KMS-11 (cell line): ENCODE measurements around the gene GRHPR.

Experiments used
- H2AFZ ChIP-seq: fragments of 200-600 bp; sonication (generic); 2 replicates; pipeline ENCODE4 v1.6.1; 2016; ENCODE audit warnings: antibody characterized with exemption, mixed run types, low read depth
- H3K27ac ChIP-seq: fragments of 200-600 bp; sonication (generic); 2 replicates; pipeline ENCODE4 v1.6.1; 2016; ENCODE audit warnings: mild to moderate bottlenecking, mixed run types
- H3K27me3 ChIP-seq: fragments of 200-600 bp; sonication (generic); 2 replicates; pipeline ENCODE4 v1.6.1; 2017; ENCODE audit warnings: mild to moderate bottlenecking, low read depth, mixed run types, moderate library complexity; ENCODE audit not compliant: insufficient read depth
- H3K36me3 ChIP-seq: fragments of 200-600 bp; sonication (generic); 2 replicates; pipeline ENCODE4 v1.6.1; 2017; ENCODE audit warnings: mild to moderate bottlenecking, mixed run types; ENCODE audit not compliant: insufficient read depth
- H3K4me1 ChIP-seq: fragments of 200-600 bp; sonication (generic); 2 replicates; pipeline ENCODE4 v1.6.1; 2016; ENCODE audit warnings: mild to moderate bottlenecking, low read depth, mixed run types; ENCODE audit not compliant: poor library complexity, severe bottlenecking
- H3K4me2 ChIP-seq: fragments of 200-600 bp; sonication (generic); 2 replicates; pipeline ENCODE4 v1.7.0; 2016; ENCODE audit warnings: mild to moderate bottlenecking, mixed run types
- H3K4me3 ChIP-seq: fragments of 200-600 bp; sonication (generic); IDR thresholded peaks from 2 replicates; pipeline ENCODE4 v1.6.1; 2017; ENCODE audit warnings: low read depth, low read length, mixed read lengths; ENCODE audit not compliant: insufficient read depth
- H3K79me2 ChIP-seq: fragments of 200-600 bp; sonication (generic); 2 replicates; pipeline ENCODE4 v1.6.1; 2016; ENCODE audit warnings: low read depth, mixed run types; ENCODE audit not compliant: insufficient read depth
- H3K9ac ChIP-seq: fragments of 200-600 bp; sonication (generic); 2 replicates; pipeline ENCODE4 v1.6.1; 2016; ENCODE audit warnings: mild to moderate bottlenecking, mixed run types
- H4K20me1 ChIP-seq: fragments of 200-600 bp; sonication (generic); 2 replicates; pipeline ENCODE4 v1.6.1; 2016; ENCODE audit warnings: mild to moderate bottlenecking, mixed run types; ENCODE audit not compliant: insufficient read depth
- TF ChIP-seq, protein P1 (sequence below): fragments of 200-600 bp; sonication (generic); conservative IDR thresholded peaks from 2 replicates; pipeline ENCODE4 v1.6.1; 2017; ENCODE audit warnings: low read depth, mild to moderate bottlenecking, antibody characterized with exemption, low read length, moderate library complexity, mixed read lengths

The GRHPR gene

DNA sequence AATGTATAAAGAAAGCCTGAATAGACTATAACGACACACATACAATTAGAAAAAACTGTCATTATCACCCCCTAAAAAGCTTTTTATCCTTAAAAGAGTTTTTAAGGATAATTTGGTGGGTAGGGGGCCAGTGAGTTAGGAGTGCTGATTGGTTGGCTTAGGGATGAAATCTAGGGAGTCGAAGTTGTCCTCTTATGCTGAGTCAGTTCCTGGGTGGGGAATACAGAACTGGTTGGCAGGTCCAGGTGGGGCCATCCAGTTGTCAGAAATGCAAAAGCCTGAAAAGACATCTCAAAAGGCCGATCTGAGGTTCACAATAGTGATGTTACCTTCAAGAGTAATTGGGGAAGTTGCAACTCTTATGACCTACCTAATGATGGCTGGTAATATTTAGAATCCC lies 29.1 kb downstream of the GRHPR start:
- H3K4me2 ChIP-seq = no peak overlapping the region
- H2AFZ ChIP-seq = no peak overlapping the region
- TF ChIP-seq, protein P1, sequence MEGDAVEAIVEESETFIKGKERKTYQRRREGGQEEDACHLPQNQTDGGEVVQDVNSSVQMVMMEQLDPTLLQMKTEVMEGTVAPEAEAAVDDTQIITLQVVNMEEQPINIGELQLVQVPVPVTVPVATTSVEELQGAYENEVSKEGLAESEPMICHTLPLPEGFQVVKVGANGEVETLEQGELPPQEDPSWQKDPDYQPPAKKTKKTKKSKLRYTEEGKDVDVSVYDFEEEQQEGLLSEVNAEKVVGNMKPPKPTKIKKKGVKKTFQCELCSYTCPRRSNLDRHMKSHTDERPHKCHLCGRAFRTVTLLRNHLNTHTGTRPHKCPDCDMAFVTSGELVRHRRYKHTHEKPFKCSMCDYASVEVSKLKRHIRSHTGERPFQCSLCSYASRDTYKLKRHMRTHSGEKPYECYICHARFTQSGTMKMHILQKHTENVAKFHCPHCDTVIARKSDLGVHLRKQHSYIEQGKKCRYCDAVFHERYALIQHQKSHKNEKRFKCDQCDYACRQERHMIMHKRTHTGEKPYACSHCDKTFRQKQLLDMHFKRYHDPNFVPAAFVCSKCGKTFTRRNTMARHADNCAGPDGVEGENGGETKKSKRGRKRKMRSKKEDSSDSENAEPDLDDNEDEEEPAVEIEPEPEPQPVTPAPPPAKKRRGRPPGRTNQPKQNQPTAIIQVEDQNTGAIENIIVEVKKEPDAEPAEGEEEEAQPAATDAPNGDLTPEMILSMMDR = no peak
- H3K79me2 ChIP-seq = peaks cover 12% of the 10 kb centered on the region; the same call in 1 of the 2 replicates
- no peak overlapping the region for H3K27ac ChIP-seq
- no peaks in the 10 kb centered on the region for H3K27me3 ChIP-seq
- H3K36me3 ChIP-seq = peaks cover 3% of the 10 kb centered on the region; the same call in 1 of the 2 replicates
- no peak overlapping the region for H3K9ac ChIP-seq
- no peaks in the 10 kb centered on the region for H3K4me1 ChIP-seq
- no peaks in the 10 kb centered on the region for H4K20me1 ChIP-seq
- no peak overlapping the region for H3K4me3 ChIP-seq

DNA sequence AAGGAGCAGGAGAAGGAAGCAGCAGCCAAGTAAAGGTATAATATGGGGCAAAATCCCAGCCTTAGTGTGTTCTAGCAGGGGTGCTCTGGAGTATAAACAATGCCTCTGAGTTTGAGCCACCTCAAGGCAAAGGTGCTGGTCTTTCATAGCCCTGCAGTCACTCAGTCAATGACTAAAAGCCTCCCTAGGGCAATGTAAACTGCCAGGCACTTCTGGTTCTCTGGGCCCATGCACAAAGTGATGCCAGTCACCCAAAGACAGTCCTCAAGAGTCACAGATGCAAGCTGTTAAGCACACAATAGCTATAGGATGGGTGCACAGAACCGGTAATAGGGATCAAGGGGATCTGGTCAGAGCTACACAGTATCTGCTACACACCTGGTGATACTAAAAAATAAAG lies 30.1 kb downstream of the GRHPR start:
- Histone ChIP-seq H3K27me3 (no peaks in the 10 kb centered on the region), H4K20me1 (no peaks in the 10 kb centered on the region), H3K79me2 (peaks cover 12% of the 10 kb centered on the region; the same call in 1 of the 2 replicates), H3K4me2 (no peak overlapping the region), H3K9ac (no peak overlapping the region), H2AFZ (no peak overlapping the region), H3K27ac (no peak overlapping the region), H3K36me3 (peaks cover 3% of the 10 kb centered on the region; the same call in 1 of the 2 replicates), H3K4me3 (no peak overlapping the region), H3K4me1 (no peaks in the 10 kb centered on the region)
- TF ChIP-seq, protein P1 = no peak

DNA sequence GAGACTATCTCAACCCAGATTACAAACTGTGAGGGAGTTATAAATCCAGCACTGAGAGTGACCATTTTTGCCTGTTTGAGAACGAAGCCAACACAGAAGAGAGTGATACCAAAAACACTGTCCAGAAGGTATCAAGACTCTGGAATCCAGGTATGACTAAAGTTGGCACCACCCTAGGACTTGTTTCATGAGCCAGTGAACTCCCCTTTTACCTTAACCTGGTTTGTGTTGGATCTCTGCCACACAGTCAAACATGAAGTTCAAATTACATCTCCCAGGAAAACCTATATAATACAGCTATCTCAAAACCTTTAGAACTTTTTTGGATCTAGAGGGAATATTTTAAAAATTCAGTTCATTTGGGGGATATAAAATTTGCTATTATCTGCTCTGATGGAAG lies 31.3 kb downstream of the GRHPR start:
- H3K9ac ChIP-seq = no peak overlapping the region
- H3K4me3 ChIP-seq = no peak overlapping the region

DNA sequence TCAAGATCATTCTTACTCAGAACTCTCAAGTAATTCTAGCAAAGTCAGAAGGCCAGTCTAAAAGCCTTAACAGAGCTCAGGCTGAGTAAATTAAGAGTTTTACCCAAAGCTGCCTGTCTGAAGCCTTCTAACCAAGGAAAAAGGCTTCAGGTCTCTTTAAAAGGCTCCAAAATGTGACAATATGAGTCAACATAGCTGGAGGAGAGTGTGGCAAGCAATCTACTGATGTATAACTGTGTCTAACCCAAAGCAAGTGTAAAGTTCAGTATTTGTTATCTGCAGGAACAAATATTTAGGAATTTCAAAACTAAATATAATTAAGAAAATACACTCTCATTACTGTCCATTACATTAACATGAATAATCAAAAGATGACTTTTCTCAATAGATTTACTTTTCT lies 31.7 kb downstream of the GRHPR start:
- TF ChIP-seq, protein P1 = no peak
- Histone ChIP-seq H2AFZ (no peak overlapping the region), H3K36me3 (peaks cover 3% of the 10 kb centered on the region; the same call in 1 of the 2 replicates), H3K4me2 (no peak overlapping the region), H3K4me1 (no peaks in the 10 kb centered on the region), H3K79me2 (peaks cover 12% of the 10 kb centered on the region; the same call in 1 of the 2 replicates), H3K4me3 (no peak overlapping the region), H3K9ac (no peak overlapping the region), H4K20me1 (no peaks in the 10 kb centered on the region), H3K27ac (no peak overlapping the region), H3K27me3 (no peaks in the 10 kb centered on the region)

More for the DNA sequence above, 31.3 kb downstream of the GRHPR start:
- no peaks in the 10 kb centered on the region for H3K27me3 ChIP-seq
- H3K79me2 ChIP-seq = peaks cover 12% of the 10 kb centered on the region; the same call in 1 of the 2 replicates
- H2AFZ ChIP-seq = no peak overlapping the region
- no peaks in the 10 kb centered on the region for H4K20me1 ChIP-seq
- no peak overlapping the region for H3K27ac ChIP-seq
- H3K4me1 ChIP-seq = no peaks in the 10 kb centered on the region
- TF ChIP-seq, protein P1 = no peak
- H3K36me3 ChIP-seq = peaks cover 3% of the 10 kb centered on the region; the same call in 1 of the 2 replicates
- no peak overlapping the region for H3K4me2 ChIP-seq
